ENCODE data around the gene ATG2B.
"Not testable (repeated sequence)": the region's sequence is repeated elsewhere in the genome, so short reads cannot be mapped to it uniquely, and the experiment has no call there.

ATG2B gene

GRCh38 chr14:96249029-96249428, 114.1 kb downstream of the ATG2B start:
- no peak for TF ChIP-seq CTCF (IDR thresholded peaks at IDR 0.05; ENCODE audit: low read depth, low read length)
- no peak overlapping the region for H3K4me3 ChIP-seq (ENCODE audit: low read depth, low read length)

GRCh38 chr14:96247031-96247430, 116.1 kb downstream of the ATG2B start:
- TF ChIP-seq CTCF (IDR thresholded peaks at IDR 0.05; ENCODE audit: low read depth, low read length): no peak
- H3K4me3 ChIP-seq (ENCODE audit: low read depth, low read length): no peak overlapping the region

GRCh38 chr14:96246539-96246847, 116.6 kb downstream of the ATG2B start:
- H3K4me3 ChIP-seq (ENCODE audit: low read depth, low read length): no peak overlapping the region
- TF ChIP-seq CTCF (IDR thresholded peaks at IDR 0.05; ENCODE audit: low read depth, low read length): no peak

- H3K4me3 ChIP-seq (ENCODE audit: low read depth, low read length): no peak overlapping the region
- no peak for TF ChIP-seq CTCF (IDR thresholded peaks at IDR 0.05; ENCODE audit: low read depth, low read length)
These were observed 117.2 kb downstream of the ATG2B start for GRCh38 chr14:96245710-96246538.

- not testable (repeated sequence) for H3K4me3 ChIP-seq (ENCODE audit: low read depth, low read length)
These were observed 118.1 kb downstream of the ATG2B start for GRCh38 chr14:96245074-96245473.

- no peak overlapping the region for H3K4me3 ChIP-seq (ENCODE audit: low read depth, low read length)
- no peak for TF ChIP-seq CTCF (IDR thresholded peaks at IDR 0.05; ENCODE audit: low read depth, low read length)
These were observed 119.4 kb downstream of the ATG2B start for GRCh38 chr14:96243785-96244184.

GRCh38 chr14:96242126-96242525, 121.0 kb downstream of the ATG2B start:
- no peak overlapping the region for H3K4me3 ChIP-seq (ENCODE audit: low read depth, low read length)
- no peak for TF ChIP-seq CTCF (IDR thresholded peaks at IDR 0.05; ENCODE audit: low read depth, low read length)

GRCh38 chr14:96240641-96241040, 122.5 kb downstream of the ATG2B start:
- no peak for TF ChIP-seq CTCF (IDR thresholded peaks at IDR 0.05; ENCODE audit: low read depth, low read length)
- H3K4me3 ChIP-seq (ENCODE audit: low read depth, low read length): no peak overlapping the region

All from WI38 (cell line).